ENCODE results near the gene ICAM1.

GRCh38 chr19:10238172-10238783 lies 32.6 kb upstream of the ICAM1 start:
- TF ChIP-seq TOX (CRISPR knock-in tag; IDR thresholded peaks at IDR 0.05; ENCODE audit: borderline replicate concordance) (no peak), PPARA (CRISPR knock-in tag; IDR thresholded peaks at IDR 0.05; ENCODE audit: borderline replicate concordance) (no peak), ZNF8 (CRISPR knock-in tag; IDR thresholded peaks at IDR 0.05) (no peak), POU6F1 (CRISPR knock-in tag; IDR thresholded peaks at IDR 0.05; ENCODE audit: borderline replicate concordance, low read depth) (no peak), BACH2 (CRISPR knock-in tag; IDR thresholded peaks at IDR 0.05; ENCODE audit: borderline replicate concordance) (no peak), PATZ1 (CRISPR knock-in tag; IDR thresholded peaks at IDR 0.05; ENCODE audit: borderline replicate concordance) (no peak), ARNTL (CRISPR knock-in tag; IDR thresholded peaks at IDR 0.05; ENCODE audit: borderline replicate concordance, low read depth) (no peak), CSRNP3 (CRISPR knock-in tag; IDR thresholded peaks at IDR 0.05) (no peak)

Measured in SK-N-SH treated with all-trans-retinoic acid at 6 μM for 48 hours (cell line).